HG03280 (cell line): ENCODE data around the gene TMEM182.

Experiments
- ATAC-seq: cut with Tn5 transposase; IDR thresholded peaks from one replicate; pipeline ENCODE4 v1.9.1; 2021; ENCODE audit warnings: mild to moderate bottlenecking, moderate library complexity; ENCODE audit not compliant: unreplicated experiment

TMEM182 gene

DNA sequence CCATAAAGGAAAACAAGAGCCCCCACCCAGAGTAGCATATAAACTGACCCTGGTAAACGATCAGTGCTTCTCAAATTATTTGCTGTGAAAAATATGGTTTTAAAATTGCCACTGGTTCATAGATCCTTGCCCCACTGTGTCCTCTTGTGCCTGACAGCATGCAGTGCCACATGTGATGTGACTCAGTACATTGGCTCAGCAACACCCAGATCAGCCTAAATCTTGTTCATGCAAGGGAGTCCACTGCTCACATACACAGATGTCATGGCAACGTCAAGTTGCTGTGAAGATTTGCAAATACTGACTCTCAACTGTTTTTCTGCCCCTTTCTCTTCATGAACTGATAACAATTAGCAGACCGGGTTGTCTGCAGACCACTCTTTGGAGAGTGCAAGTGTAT, 91.0 kb downstream of the TMEM182 start:
- ATAC-seq = no peak
